ENCODE data around the gene P2RX3.
"Not testable (repeated sequence)": the region's sequence is repeated elsewhere in the genome, so short reads cannot be mapped to it uniquely, and the experiment has no call there.

The P2RX3 gene

DNA sequence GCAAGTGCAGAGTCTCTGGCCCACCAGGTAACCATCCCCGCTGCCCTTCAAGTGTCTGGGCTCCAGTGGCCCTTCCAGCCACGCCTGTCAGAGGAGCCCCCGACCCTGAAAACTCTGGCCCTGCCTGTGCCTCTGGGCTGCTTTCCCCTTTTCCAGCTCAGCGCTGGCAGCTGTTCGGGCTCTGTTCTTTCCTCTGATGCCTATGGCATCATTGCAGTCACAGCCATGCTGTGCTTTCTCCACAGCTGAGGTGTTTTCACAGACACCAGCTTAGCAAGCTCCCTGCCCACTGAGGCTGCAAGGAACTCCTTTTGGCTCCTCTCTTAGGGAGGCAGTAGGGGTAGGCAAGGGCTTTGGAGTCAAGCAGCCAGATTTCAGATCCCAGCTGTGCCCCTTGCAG, 21.2 kb downstream of the P2RX3 start:
- no peaks in the 10 kb centered on the region for H3K4me1 ChIP-seq (ENCODE audit: insufficient read depth, low read length)
- H3K36me3 ChIP-seq (ENCODE audit: insufficient read depth, low read length): no peaks in the 10 kb centered on the region
- ATAC-seq (ENCODE audit: insufficient read depth, low read depth): no peak
- no peak overlapping the region for H3K27ac ChIP-seq (ENCODE audit: low read length)
- peaks cover 14% of the 10 kb centered on the region for H3K27me3 ChIP-seq (ENCODE audit: insufficient read depth, low read length, poor library complexity)
- no peaks in the 10 kb centered on the region for H3K9me3 ChIP-seq (ENCODE audit: insufficient read depth, low read length, severe bottlenecking)
- no peak overlapping the region for H3K4me2 ChIP-seq (ENCODE audit: insufficient read depth, low read length)
- no peak overlapping the region for H2AFZ ChIP-seq (ENCODE audit: low read depth, low read length)
- no peaks in the 10 kb centered on the region for H3K79me2 ChIP-seq (ENCODE audit: insufficient read depth, low read length)
- H4K20me1 ChIP-seq (ENCODE audit: insufficient read depth, low read length): no peaks in the 10 kb centered on the region
- H3K4me3 ChIP-seq (ENCODE audit: low read depth in 1 of 2, low read length in 2 of 2): no peak overlapping the region
- TF ChIP-seq, protein P1, sequence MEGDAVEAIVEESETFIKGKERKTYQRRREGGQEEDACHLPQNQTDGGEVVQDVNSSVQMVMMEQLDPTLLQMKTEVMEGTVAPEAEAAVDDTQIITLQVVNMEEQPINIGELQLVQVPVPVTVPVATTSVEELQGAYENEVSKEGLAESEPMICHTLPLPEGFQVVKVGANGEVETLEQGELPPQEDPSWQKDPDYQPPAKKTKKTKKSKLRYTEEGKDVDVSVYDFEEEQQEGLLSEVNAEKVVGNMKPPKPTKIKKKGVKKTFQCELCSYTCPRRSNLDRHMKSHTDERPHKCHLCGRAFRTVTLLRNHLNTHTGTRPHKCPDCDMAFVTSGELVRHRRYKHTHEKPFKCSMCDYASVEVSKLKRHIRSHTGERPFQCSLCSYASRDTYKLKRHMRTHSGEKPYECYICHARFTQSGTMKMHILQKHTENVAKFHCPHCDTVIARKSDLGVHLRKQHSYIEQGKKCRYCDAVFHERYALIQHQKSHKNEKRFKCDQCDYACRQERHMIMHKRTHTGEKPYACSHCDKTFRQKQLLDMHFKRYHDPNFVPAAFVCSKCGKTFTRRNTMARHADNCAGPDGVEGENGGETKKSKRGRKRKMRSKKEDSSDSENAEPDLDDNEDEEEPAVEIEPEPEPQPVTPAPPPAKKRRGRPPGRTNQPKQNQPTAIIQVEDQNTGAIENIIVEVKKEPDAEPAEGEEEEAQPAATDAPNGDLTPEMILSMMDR (IDR thresholded peaks at IDR 0.05; ENCODE audit: borderline replicate concordance, extremely low read depth, low read length, poor library complexity, severe bottlenecking): no peak
- TF ChIP-seq EZH2 (IDR thresholded peaks at IDR 0.05; ENCODE audit: borderline replicate concordance, low read depth, low read length, severe bottlenecking): no peak
- H3K9ac ChIP-seq (ENCODE audit: low read depth, low read length): no peak overlapping the region
- DNase-seq: no peak

DNA sequence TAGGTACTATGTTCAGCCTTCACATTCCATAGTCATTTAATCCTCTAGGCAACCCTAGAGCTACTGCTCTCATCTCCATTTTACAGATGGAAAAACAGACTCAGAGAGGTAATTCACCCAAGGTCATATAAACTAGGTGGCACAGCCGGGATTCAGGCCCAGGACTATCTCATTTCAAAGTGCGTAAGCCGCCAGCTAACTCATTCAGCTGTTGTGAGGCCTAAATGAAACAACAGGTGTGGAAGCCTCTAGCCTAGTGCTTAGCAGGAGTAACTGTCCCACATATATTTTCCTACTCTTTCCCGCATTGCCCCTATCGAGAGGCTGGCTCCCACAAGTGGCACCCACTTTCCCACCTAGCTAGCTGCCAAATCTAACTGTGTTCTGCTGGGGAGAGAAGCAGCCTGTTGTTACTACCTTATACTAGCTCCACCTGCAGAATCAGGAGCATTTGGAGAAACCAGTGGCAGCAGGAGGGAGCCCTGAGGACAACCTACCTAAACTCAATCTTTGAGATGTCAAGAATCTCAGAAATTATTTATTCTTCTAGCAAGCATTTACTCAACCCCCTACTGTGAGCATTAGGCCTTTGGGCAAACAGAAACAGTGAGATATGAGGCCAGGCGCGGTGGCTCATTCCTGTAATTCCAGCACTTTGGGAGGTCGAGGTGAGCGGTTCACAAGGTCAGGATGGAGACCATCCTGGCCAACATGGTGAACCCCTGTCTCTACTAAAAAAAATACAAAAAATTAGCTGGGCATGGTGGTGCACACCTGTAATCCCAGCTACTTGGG, 21.9 kb downstream of the P2RX3 start:
- H3K9ac ChIP-seq (ENCODE audit: low read depth, low read length): no peak overlapping the region
- no peak overlapping the region for H2AFZ ChIP-seq (ENCODE audit: low read depth, low read length)
- H3K36me3 ChIP-seq (ENCODE audit: insufficient read depth, low read length): no peaks in the 10 kb centered on the region
- H3K79me2 ChIP-seq (ENCODE audit: insufficient read depth, low read length): no peaks in the 10 kb centered on the region
- H3K4me3 ChIP-seq (ENCODE audit: low read depth in 1 of 2, low read length in 2 of 2): no peak overlapping the region
- DNase-seq: no peak
- H3K4me2 ChIP-seq (ENCODE audit: insufficient read depth, low read length): no peak overlapping the region
- peaks cover 8% of the 10 kb centered on the region for H3K27me3 ChIP-seq (ENCODE audit: insufficient read depth, low read length, poor library complexity)
- no peaks in the 10 kb centered on the region for H3K9me3 ChIP-seq (ENCODE audit: insufficient read depth, low read length, severe bottlenecking)
- H3K4me1 ChIP-seq (ENCODE audit: insufficient read depth, low read length): no peaks in the 10 kb centered on the region
- no peak overlapping the region for H3K27ac ChIP-seq (ENCODE audit: low read length)
- no peak for ATAC-seq (ENCODE audit: insufficient read depth, low read depth)
- no peaks in the 10 kb centered on the region for H4K20me1 ChIP-seq (ENCODE audit: insufficient read depth, low read length)
- TF ChIP-seq, protein P1 (IDR thresholded peaks at IDR 0.05; ENCODE audit: borderline replicate concordance, extremely low read depth, low read length, poor library complexity, severe bottlenecking): no peak
- TF ChIP-seq EZH2 (IDR thresholded peaks at IDR 0.05; ENCODE audit: borderline replicate concordance, low read depth, low read length, severe bottlenecking): no peak

DNA sequence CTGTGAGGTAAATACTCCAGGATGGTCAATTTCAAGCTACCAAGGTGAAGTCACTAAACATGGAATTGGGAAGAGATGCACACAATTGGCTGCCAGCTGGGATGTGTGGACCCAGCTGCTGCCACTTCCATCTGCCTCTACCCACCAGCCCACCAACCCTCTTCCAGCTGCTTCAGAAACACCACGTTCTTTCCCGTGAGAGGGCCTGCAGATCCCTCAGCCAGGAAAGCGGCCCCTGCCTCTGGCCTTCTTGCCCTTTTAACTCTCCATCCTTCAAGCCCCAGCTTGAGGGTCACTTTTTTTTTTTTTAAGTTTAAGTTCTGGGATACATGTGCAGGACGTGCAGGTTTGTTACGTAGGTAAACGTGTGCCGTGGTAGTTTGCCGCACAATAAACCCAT, 22.8 kb downstream of the P2RX3 start:
- DNase-seq: no peak
- H3K9ac ChIP-seq (ENCODE audit: low read depth, low read length): no peak overlapping the region
- ATAC-seq (ENCODE audit: insufficient read depth, low read depth): no peak
- no peaks in the 10 kb centered on the region for H3K4me1 ChIP-seq (ENCODE audit: insufficient read depth, low read length)
- no peak overlapping the region for H3K4me3 ChIP-seq (ENCODE audit: low read depth in 1 of 2, low read length in 2 of 2)
- no peak overlapping the region for H3K27ac ChIP-seq (ENCODE audit: low read length)
- no peaks in the 10 kb centered on the region for H4K20me1 ChIP-seq (ENCODE audit: insufficient read depth, low read length)
- TF ChIP-seq EZH2 (IDR thresholded peaks at IDR 0.05; ENCODE audit: borderline replicate concordance, low read depth, low read length, severe bottlenecking): no peak
- TF ChIP-seq, protein P1 (IDR thresholded peaks at IDR 0.05; ENCODE audit: borderline replicate concordance, extremely low read depth, low read length, poor library complexity, severe bottlenecking): no peak
- H3K4me2 ChIP-seq (ENCODE audit: insufficient read depth, low read length): no peak overlapping the region
- no peaks in the 10 kb centered on the region for H3K36me3 ChIP-seq (ENCODE audit: insufficient read depth, low read length)
- no peak overlapping the region for H2AFZ ChIP-seq (ENCODE audit: low read depth, low read length)
- peaks cover 8% of the 10 kb centered on the region for H3K27me3 ChIP-seq (ENCODE audit: insufficient read depth, low read length, poor library complexity)
- H3K9me3 ChIP-seq (ENCODE audit: insufficient read depth, low read length, severe bottlenecking): no peaks in the 10 kb centered on the region
- no peaks in the 10 kb centered on the region for H3K79me2 ChIP-seq (ENCODE audit: insufficient read depth, low read length)

DNA sequence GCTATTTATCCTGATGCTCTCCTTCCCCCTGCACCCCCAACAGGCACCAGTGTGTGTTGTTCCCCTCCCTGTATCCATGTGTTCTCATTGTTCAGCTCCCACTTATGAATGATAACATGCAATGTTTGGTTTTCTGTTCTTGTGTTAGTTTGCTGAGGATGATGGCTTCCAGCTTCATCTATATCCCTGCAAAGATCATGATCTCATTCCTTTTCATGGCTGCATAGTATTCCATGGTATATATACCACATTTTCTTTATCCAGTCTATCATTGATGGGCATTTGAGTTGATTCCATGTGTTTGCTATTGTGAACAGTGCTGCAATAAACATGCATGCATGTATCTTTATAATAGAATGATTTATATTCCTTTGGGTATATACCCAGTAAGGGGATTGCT, 23.3 kb downstream of the P2RX3 start:
- H3K4me3 ChIP-seq (ENCODE audit: low read depth in 1 of 2, low read length in 2 of 2); H3K4me1 ChIP-seq (ENCODE audit: insufficient read depth, low read length); ATAC-seq (ENCODE audit: insufficient read depth, low read depth); H4K20me1 ChIP-seq (ENCODE audit: insufficient read depth, low read length); DNase-seq; H3K79me2 ChIP-seq (ENCODE audit: insufficient read depth, low read length); H3K9ac ChIP-seq (ENCODE audit: low read depth, low read length); H3K4me2 ChIP-seq (ENCODE audit: insufficient read depth, low read length); H3K9me3 ChIP-seq (ENCODE audit: insufficient read depth, low read length, severe bottlenecking); H2AFZ ChIP-seq (ENCODE audit: low read depth, low read length); H3K36me3 ChIP-seq (ENCODE audit: insufficient read depth, low read length); H3K27me3 ChIP-seq (ENCODE audit: insufficient read depth, low read length, poor library complexity); H3K27ac ChIP-seq (ENCODE audit: low read length): not testable (repeated sequence)
